Ascending aorta (tissue), 2 donors: Measurements from ENCODE around the gene COL13A1. TPM values are rescaled to one million over a fixed set of nuclear protein-coding genes. Genes with fewer than 3 reads are reported as not detected.

Experiments
- DNase-seq, 2 donors: peaks; one replicate each; pipeline ENCODE4 v3.0.0-alpha.2; 2019; ENCODE audit warnings: low spot score in 2 of 2
- H3K27ac ChIP-seq, 2 donors: fragments of 200-600 bp; sonication (generic); one replicate each; pipeline ENCODE4 v1.5.1; 2016 to 2017; ENCODE audit warnings: mild to moderate bottlenecking in 1 of 2
- H3K27me3 ChIP-seq: fragments of 200-600 bp; sonication (generic); one replicate; pipeline ENCODE4 v1.5.1; 2017
- H3K36me3 ChIP-seq, 2 donors: fragments of 200-600 bp; sonication (generic); one replicate each; pipeline ENCODE4 v1.5.1; 2016
- H3K4me1 ChIP-seq, 2 donors: fragments of 200-600 bp; sonication (generic); one replicate each; pipeline ENCODE4 v1.5.1; 2016 to 2017; ENCODE audit warnings: mild to moderate bottlenecking in 1 of 2
- H3K4me3 ChIP-seq, 2 donors: fragments of 200-600 bp; sonication (generic); one replicate each; pipeline ENCODE4 v1.5.1; 2016 to 2017; ENCODE audit warnings: mild to moderate bottlenecking in 1 of 2
- H3K9me3 ChIP-seq, 2 donors: fragments of 200-600 bp; sonication (generic); one replicate each; pipeline ENCODE4 v1.5.1; 2016
- CTCF ChIP-seq, 3 experiments: fragments of 200-600 bp in 2 of 3; fragments of 450-650 bp in 1 of 3; sonication (generic) in 2 of 3; IDR thresholded peaks; one replicate each; pipeline ENCODE4 v1.5.1; 2016 to 2019; ENCODE audit warnings: antibody characterized with exemption in 3 of 3, mild to moderate bottlenecking in 1 of 3, moderate library complexity in 1 of 3
- intact Hi-C: fragments of 100-400 bp; cut with DNase I; formaldehyde crosslinking; loops from one replicate; pipeline ENCODE4 v1.15.1; 2023
- total RNA-seq: library from RNA; depleted of rRNA; stranded (reverse); fragments of >200 nt; gene quantifications from one replicate; pipeline ENCODE4 v1.1.0, GENCODE V29; 2016

Gene COL13A1
- total RNA-seq, 1 donor from 2014 or later: 8.0 TPM

DNA sequence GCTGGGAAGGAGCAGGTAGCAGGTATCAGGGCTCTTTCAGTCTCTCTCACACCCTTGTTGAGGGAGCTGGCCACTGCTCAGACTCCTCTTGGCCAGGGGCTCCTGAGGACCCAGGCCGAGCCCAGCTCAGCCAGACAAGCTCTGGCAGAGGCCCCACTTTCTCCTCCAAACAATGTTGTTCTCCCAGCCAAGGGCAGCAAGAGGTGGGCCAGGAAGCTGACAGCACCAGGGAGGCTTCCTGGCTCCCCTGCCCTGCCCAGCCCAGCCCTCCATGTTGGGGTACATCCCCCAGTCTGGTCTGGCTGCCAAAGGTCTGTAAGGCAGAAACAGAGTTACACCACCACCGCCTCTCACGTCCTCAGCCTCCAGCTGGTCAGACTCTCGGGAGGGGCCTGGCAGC is 33.9 kb upstream of the COL13A1 start:
- Histone ChIP-seq H3K36me3 (no peaks in the 10 kb centered on the region), H3K27me3 (no peaks in the 10 kb centered on the region), H3K27ac (no peak overlapping the region), H3K4me3 (no peak overlapping the region), H3K9me3 (no peaks in the 10 kb centered on the region), H3K4me1 (peaks cover 17 to 20% of the 10 kb centered on the region in 2 donors)
- intact Hi-C loops: no loop called here
- TF ChIP-seq CTCF (IDR thresholded peaks at IDR 0.05): no peak
- no peak for DNase-seq

GRCh38 chr10:69768386-69768785 is 33.3 kb upstream of the COL13A1 start:
- no peak overlapping the region for H3K4me3 ChIP-seq
- intact Hi-C loops: no loop called here
- TF ChIP-seq CTCF (IDR thresholded peaks at IDR 0.05): no peak
- no peaks in the 10 kb centered on the region for H3K9me3 ChIP-seq
- peak overlapping the region; percentile 76 to 80 for H3K27ac ChIP-seq
- H3K27me3 ChIP-seq: no peaks in the 10 kb centered on the region
- H3K36me3 ChIP-seq: no peaks in the 10 kb centered on the region
- peaks cover 17 to 20% of the 10 kb centered on the region in 2 donors for H3K4me1 ChIP-seq
- DNase-seq: no peak

- Histone ChIP-seq H3K4me3 (no peak overlapping the region), H3K27ac (peak overlapping the region; percentile 76 to 80), H3K36me3 (no peaks in the 10 kb centered on the region), H3K27me3 (no peaks in the 10 kb centered on the region), H3K4me1 (peaks cover 17 to 20% of the 10 kb centered on the region in 2 donors), H3K9me3 (no peaks in the 10 kb centered on the region)
- intact Hi-C loops: loop anchor here (1.0 kb wide), 1 partner anchor 32 kb away; the partner anchor contains the start of gene COL13A1
- peak in 1 of 2 donors; percentile 83 for DNase-seq
- no peak for TF ChIP-seq CTCF (IDR thresholded peaks at IDR 0.05)
Measured at GRCh38 chr10:69769395-69769992, 32.2 kb upstream of the COL13A1 start.

DNA sequence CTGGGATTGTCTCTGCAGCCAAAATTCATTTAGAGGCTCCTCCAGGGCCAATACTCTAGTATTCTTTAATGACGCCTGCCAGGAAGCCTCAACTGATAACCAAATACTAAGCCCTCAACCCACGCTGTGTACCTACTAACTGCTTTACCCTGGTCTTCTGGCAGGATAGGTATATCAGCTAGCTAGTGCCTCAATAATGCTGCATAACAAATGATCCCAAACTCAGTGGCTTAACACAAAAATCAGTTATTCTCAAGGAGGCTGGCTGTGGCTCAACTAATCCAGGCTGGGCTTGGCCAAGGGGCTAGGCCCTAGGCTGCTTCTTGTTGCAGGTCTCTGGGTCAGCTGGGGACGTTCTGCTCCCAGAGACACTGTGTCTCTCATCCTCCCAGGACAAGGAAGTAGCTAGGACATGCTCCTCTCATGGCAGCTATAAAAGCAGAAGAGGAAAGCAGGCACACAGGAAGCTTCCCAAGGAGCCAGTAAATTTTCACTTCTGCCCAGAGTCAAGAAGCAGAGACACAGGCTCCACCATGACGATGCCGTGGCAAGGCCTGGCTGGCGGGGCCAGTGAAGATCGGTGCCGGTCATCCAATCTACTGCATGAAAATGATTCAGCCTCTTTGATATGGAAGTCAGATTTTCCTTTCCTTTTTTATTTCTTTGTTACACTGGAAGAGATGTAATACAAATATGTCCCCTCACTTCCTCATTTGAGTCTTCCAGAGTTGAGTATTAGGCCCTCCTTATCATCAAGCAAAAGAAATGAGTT is 28.6 kb upstream of the COL13A1 start:
- Histone ChIP-seq H3K4me3 (no peak overlapping the region), H3K36me3 (no peaks in the 10 kb centered on the region), H3K27ac (no peak overlapping the region), H3K9me3 (no peaks in the 10 kb centered on the region), H3K4me1 (peaks cover 14% of the 10 kb centered on the region in 2 donors), H3K27me3 (no peaks in the 10 kb centered on the region)
- intact Hi-C loops: no loop called here
- TF ChIP-seq CTCF (IDR thresholded peaks at IDR 0.05): no peak
- DNase-seq: no peak

DNA sequence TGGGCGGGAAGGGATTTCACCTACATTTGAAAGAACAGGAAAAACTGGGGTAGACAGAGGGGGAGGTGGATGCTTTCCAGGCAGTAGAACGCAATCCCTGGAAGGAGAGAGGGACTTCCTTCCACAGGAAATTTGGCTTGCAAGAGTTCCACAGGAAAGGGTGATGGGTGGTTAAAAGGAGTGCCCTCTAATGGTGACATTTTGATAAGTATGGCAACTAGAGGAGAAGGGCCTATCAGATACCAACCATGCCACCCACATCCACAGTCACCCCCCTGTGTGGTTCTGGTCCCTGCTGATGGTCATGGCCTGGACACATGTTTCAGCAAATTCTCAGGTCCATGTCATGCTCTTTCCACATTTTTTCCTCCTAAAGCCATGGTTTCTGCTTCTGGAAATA is 27.1 kb upstream of the COL13A1 start:
- no peak for TF ChIP-seq CTCF (IDR thresholded peaks at IDR 0.05)
- peaks cover 2 to 3% of the 10 kb centered on the region in 2 donors for H3K4me1 ChIP-seq
- intact Hi-C loops: no loop called here
- H3K27me3 ChIP-seq: no peaks in the 10 kb centered on the region
- no peak overlapping the region for H3K4me3 ChIP-seq
- no peaks in the 10 kb centered on the region for H3K9me3 ChIP-seq
- no peak for DNase-seq
- H3K27ac ChIP-seq: no peak overlapping the region
- no peaks in the 10 kb centered on the region for H3K36me3 ChIP-seq
